ENCODE results near the gene IL1R1.

IL1R1 gene

GRCh38 chr2:102139851-102140250 lies 2.7 kb upstream of the IL1R1 start:
- no peak overlapping the region for H4K91ac ChIP-seq (ENCODE audit: low read depth, low read length, poor library complexity)
- no peak overlapping the region for H3K14ac ChIP-seq (ENCODE audit: low read length)
- no peak overlapping the region for H3K4me3 ChIP-seq (ENCODE audit: low read length in 2 of 2)
- H3K4me2 ChIP-seq (ENCODE audit: insufficient read depth, low read length, poor library complexity, severe bottlenecking), result no peak overlapping the region
- H3K9ac ChIP-seq (ENCODE audit: low read depth, low read length, poor library complexity), result no peak overlapping the region
- H2BK120ac ChIP-seq (ENCODE audit: low read depth, low read length), result no peak overlapping the region
- H4K8ac ChIP-seq (ENCODE audit: low read depth, low read length), result no peak overlapping the region
- WGBS, 2 donors (ENCODE audit: extremely low coverage in 2 of 2, insufficient read length in 2 of 2, insufficient replicate concordance in 1 of 2), result no CpG with 5 or more reads among the region's 1 CpG
- H3K36me3 ChIP-seq (replicated peaks in 1 of 2; ENCODE audit: control insufficient read depth in 2 of 2, insufficient read depth in 2 of 2, low read length in 2 of 2), result no peaks in the 10 kb centered on the region
- H2BK12ac ChIP-seq (ENCODE audit: low read length), result no peak overlapping the region
- no peaks in the 10 kb centered on the region for H3K4me1 ChIP-seq (ENCODE audit: control insufficient read depth in 2 of 2, insufficient read depth in 1 of 2, low read depth in 1 of 2, low read length in 2 of 2)
- no peaks in the 10 kb centered on the region for H3K79me1 ChIP-seq (ENCODE audit: low read depth, low read length)
- H3K4ac ChIP-seq (ENCODE audit: low read length), result no peak overlapping the region
- H2BK5ac ChIP-seq (ENCODE audit: low read length), result no peak overlapping the region
- H2AK5ac ChIP-seq (ENCODE audit: low read depth, low read length), result no peak overlapping the region
- peaks cover 0 to 37% (median 11%) of the 10 kb centered on the region in 3 experiments for H3K27me3 ChIP-seq (ENCODE audit: control insufficient read depth in 3 of 3, insufficient read depth in 3 of 3, low read depth in 1 of 3, low read length in 3 of 3)
- H2AFZ ChIP-seq (ENCODE audit: low read length), result no peak overlapping the region
- H3K18ac ChIP-seq (ENCODE audit: low read length), result no peak overlapping the region
- no peak overlapping the region for H3K23ac ChIP-seq (ENCODE audit: low read depth, low read length, poor library complexity)
- no peak overlapping the region for H3K27ac ChIP-seq (replicated peaks; ENCODE audit: low read length)
- H3K9me3 ChIP-seq (replicated peaks in 1 of 2; ENCODE audit: control insufficient read depth in 2 of 2, insufficient read depth in 1 of 2, low read depth in 1 of 2, low read length in 2 of 2), result peaks cover 0 to 4% of the 10 kb centered on the region in 2 donors
- no peak for DNase-seq (ENCODE audit: low spot score)
- no peak overlapping the region for H2BK15ac ChIP-seq (ENCODE audit: low read length)

GRCh38 chr2:102140377-102140776 lies 2.2 kb upstream of the IL1R1 start:
- Histone ChIP-seq H2AK5ac (ENCODE audit: low read depth, low read length) (no peak overlapping the region), H3K27me3 (ENCODE audit: control insufficient read depth in 3 of 3, insufficient read depth in 3 of 3, low read depth in 1 of 3, low read length in 3 of 3) (peaks cover 0 to 37% (median 11%) of the 10 kb centered on the region in 3 experiments), H3K23ac (ENCODE audit: low read depth, low read length, poor library complexity) (no peak overlapping the region), H3K4me2 (ENCODE audit: insufficient read depth, low read length, poor library complexity, severe bottlenecking) (no peak overlapping the region), H3K36me3 (replicated peaks in 1 of 2; ENCODE audit: control insufficient read depth in 2 of 2, insufficient read depth in 2 of 2, low read length in 2 of 2) (no peaks in the 10 kb centered on the region), H3K79me1 (ENCODE audit: low read depth, low read length) (no peaks in the 10 kb centered on the region), H3K14ac (ENCODE audit: low read length) (no peak overlapping the region), H3K9ac (ENCODE audit: low read depth, low read length, poor library complexity) (no peak overlapping the region), H2BK15ac (ENCODE audit: low read length) (no peak overlapping the region), H2BK5ac (ENCODE audit: low read length) (no peak overlapping the region), H2BK120ac (ENCODE audit: low read depth, low read length) (no peak overlapping the region), H4K8ac (ENCODE audit: low read depth, low read length) (no peak overlapping the region), H2AFZ (ENCODE audit: low read length) (no peak overlapping the region), H3K4me1 (ENCODE audit: control insufficient read depth in 2 of 2, insufficient read depth in 1 of 2, low read depth in 1 of 2, low read length in 2 of 2) (no peaks in the 10 kb centered on the region), H3K27ac (replicated peaks; ENCODE audit: low read length) (no peak overlapping the region), H3K18ac (ENCODE audit: low read length) (no peak overlapping the region), H3K9me3 (replicated peaks in 1 of 2; ENCODE audit: control insufficient read depth in 2 of 2, insufficient read depth in 1 of 2, low read depth in 1 of 2, low read length in 2 of 2) (peaks cover under 1 to 4% of the 10 kb centered on the region in 2 donors), H3K4me3 (ENCODE audit: low read length in 2 of 2) (no peak overlapping the region), H3K4ac (ENCODE audit: low read length) (no peak overlapping the region), H2BK12ac (ENCODE audit: low read length) (no peak overlapping the region), H4K91ac (ENCODE audit: low read depth, low read length, poor library complexity) (no peak overlapping the region)
- no CpG with 5 or more reads among the region's 2 CpGs for WGBS, 2 donors (ENCODE audit: extremely low coverage in 2 of 2, insufficient read length in 2 of 2, insufficient replicate concordance in 1 of 2)
- no peak for DNase-seq (ENCODE audit: low spot score)

DNA sequence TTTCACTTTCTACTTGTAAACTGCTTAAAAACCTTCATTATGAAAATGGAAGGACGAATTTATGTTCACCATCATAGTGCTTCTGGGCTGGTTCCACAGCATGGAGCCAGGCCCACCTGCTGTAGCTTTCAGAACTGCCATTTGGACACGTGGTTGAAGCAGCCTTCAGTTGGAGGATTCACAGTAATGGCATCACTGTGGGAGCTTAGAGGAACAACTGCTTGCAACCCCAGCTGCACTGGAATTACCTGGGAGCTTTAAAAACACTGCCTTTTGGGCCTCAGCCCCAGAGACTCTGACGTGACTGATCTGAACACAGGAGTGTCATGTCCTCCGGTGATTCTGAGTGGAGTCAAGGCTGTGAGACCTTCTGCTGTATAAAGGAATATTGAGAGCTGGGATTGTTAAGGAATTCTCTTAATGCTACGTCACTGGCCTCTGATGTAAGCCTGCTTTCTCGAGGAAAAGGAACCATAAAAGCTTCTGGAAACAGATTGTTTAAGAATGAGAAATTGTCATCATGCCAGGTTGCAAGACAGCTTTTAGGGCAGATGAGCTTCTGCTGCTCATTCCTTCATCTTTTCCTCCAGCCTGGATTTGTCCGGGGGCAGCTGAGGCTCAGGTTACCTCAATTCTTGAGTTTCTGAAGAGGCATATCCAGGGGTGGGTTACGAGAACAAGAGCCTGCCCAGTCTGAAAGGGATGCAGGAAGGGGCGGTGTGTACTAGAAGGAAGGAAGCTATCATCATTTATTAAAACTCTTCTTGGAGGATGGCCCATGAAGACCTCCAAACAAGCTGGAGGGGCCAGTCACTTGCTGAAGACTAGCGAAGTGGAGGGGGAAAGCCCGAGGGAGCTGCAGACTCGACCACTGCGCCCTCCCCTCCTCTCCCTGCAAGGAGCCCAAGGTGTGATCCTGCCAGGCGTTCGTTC lies 1.3 kb upstream of the IL1R1 start:
- no CpG with 5 or more reads among the region's 15 CpGs for WGBS, 2 donors (ENCODE audit: extremely low coverage in 2 of 2, insufficient read length in 2 of 2, insufficient replicate concordance in 1 of 2)
- Histone ChIP-seq H3K9me3 (replicated peaks in 1 of 2; ENCODE audit: control insufficient read depth in 2 of 2, insufficient read depth in 1 of 2, low read depth in 1 of 2, low read length in 2 of 2) (peaks cover 3 to 6% of the 10 kb centered on the region in 2 donors), H3K4me3 (ENCODE audit: low read length in 2 of 2) (no peak overlapping the region), H3K14ac (ENCODE audit: low read length) (no peak overlapping the region), H3K79me1 (ENCODE audit: low read depth, low read length) (no peaks in the 10 kb centered on the region), H3K4me1 (ENCODE audit: control insufficient read depth in 2 of 2, insufficient read depth in 1 of 2, low read depth in 1 of 2, low read length in 2 of 2) (no peaks in the 10 kb centered on the region), H3K4me2 (ENCODE audit: insufficient read depth, low read length, poor library complexity, severe bottlenecking) (no peak overlapping the region), H3K27me3 (ENCODE audit: control insufficient read depth in 3 of 3, insufficient read depth in 3 of 3, low read depth in 1 of 3, low read length in 3 of 3) (peaks cover 0 to 37% (median 11%) of the 10 kb centered on the region in 3 experiments), H2BK5ac (ENCODE audit: low read length) (no peak overlapping the region), H2BK120ac (ENCODE audit: low read depth, low read length) (no peak overlapping the region), H3K18ac (ENCODE audit: low read length) (no peak overlapping the region), H2BK12ac (ENCODE audit: low read length) (no peak overlapping the region), H3K4ac (ENCODE audit: low read length) (no peak overlapping the region), H3K27ac (replicated peaks; ENCODE audit: low read length) (no peak overlapping the region), H4K91ac (ENCODE audit: low read depth, low read length, poor library complexity) (no peak overlapping the region), H4K8ac (ENCODE audit: low read depth, low read length) (no peak overlapping the region), H2AFZ (ENCODE audit: low read length) (no peak overlapping the region), H2BK15ac (ENCODE audit: low read length) (no peak overlapping the region), H2AK5ac (ENCODE audit: low read depth, low read length) (no peak overlapping the region), H3K9ac (ENCODE audit: low read depth, low read length, poor library complexity) (no peak overlapping the region), H3K23ac (ENCODE audit: low read depth, low read length, poor library complexity) (no peak overlapping the region), H3K36me3 (replicated peaks in 1 of 2; ENCODE audit: control insufficient read depth in 2 of 2, insufficient read depth in 2 of 2, low read length in 2 of 2) (no peaks in the 10 kb centered on the region)
- no peak for DNase-seq (ENCODE audit: low spot score)

GRCh38 chr2:102142829-102143449 lies 393 bp downstream of the IL1R1 start:
- H3K14ac ChIP-seq (ENCODE audit: low read length), result no peak overlapping the region
- no peak overlapping the region for H3K18ac ChIP-seq (ENCODE audit: low read length)
- H2BK15ac ChIP-seq (ENCODE audit: low read length), result no peak overlapping the region
- no peaks in the 10 kb centered on the region for H3K79me1 ChIP-seq (ENCODE audit: low read depth, low read length)
- no peak overlapping the region for H4K91ac ChIP-seq (ENCODE audit: low read depth, low read length, poor library complexity)
- no peaks in the 10 kb centered on the region for H3K36me3 ChIP-seq (replicated peaks in 1 of 2; ENCODE audit: control insufficient read depth in 2 of 2, insufficient read depth in 2 of 2, low read length in 2 of 2)
- no peak overlapping the region for H3K9ac ChIP-seq (ENCODE audit: low read depth, low read length, poor library complexity)
- H2BK120ac ChIP-seq (ENCODE audit: low read depth, low read length), result no peak overlapping the region
- H3K27me3 ChIP-seq (ENCODE audit: control insufficient read depth in 3 of 3, insufficient read depth in 3 of 3, low read depth in 1 of 3, low read length in 3 of 3), result peaks cover 0 to 37% (median 11%) of the 10 kb centered on the region in 3 experiments
- H2BK5ac ChIP-seq (ENCODE audit: low read length), result no peak overlapping the region
- no CpG with 5 or more reads among the region's 42 CpGs for WGBS, 2 donors (ENCODE audit: extremely low coverage in 2 of 2, insufficient read length in 2 of 2, insufficient replicate concordance in 1 of 2)
- peak; percentile 11 for DNase-seq (ENCODE audit: low spot score)
- peaks cover 3 to 10% of the 10 kb centered on the region in 2 donors for H3K9me3 ChIP-seq (replicated peaks in 1 of 2; ENCODE audit: control insufficient read depth in 2 of 2, insufficient read depth in 1 of 2, low read depth in 1 of 2, low read length in 2 of 2)
- H3K4ac ChIP-seq (ENCODE audit: low read length), result no peak overlapping the region
- H2AFZ ChIP-seq (ENCODE audit: low read length), result peak overlapping the region; percentile 27
- no peak overlapping the region for H3K27ac ChIP-seq (replicated peaks; ENCODE audit: low read length)
- no peak overlapping the region for H3K23ac ChIP-seq (ENCODE audit: low read depth, low read length, poor library complexity)
- no peaks in the 10 kb centered on the region for H3K4me1 ChIP-seq (ENCODE audit: control insufficient read depth in 2 of 2, insufficient read depth in 1 of 2, low read depth in 1 of 2, low read length in 2 of 2)
- H3K4me2 ChIP-seq (ENCODE audit: insufficient read depth, low read length, poor library complexity, severe bottlenecking), result peak overlapping the region; percentile 50
- no peak overlapping the region for H2AK5ac ChIP-seq (ENCODE audit: low read depth, low read length)
- H4K8ac ChIP-seq (ENCODE audit: low read depth, low read length), result no peak overlapping the region
- peak overlapping the region in 1 of 2 donors; percentile 81 for H3K4me3 ChIP-seq (ENCODE audit: low read length in 2 of 2)
- no peak overlapping the region for H2BK12ac ChIP-seq (ENCODE audit: low read length)
